ENCODE results near the gene TYMS. TPM values are rescaled to one million over a fixed set of nuclear protein-coding genes. Genes with fewer than 3 reads are reported as not detected.
A peak's percentile ranks its signal among the peaks of the same experiment; 100 is the strongest.

The TYMS gene
- 79.8 TPM for polyA plus RNA-seq (2013)

DNA sequence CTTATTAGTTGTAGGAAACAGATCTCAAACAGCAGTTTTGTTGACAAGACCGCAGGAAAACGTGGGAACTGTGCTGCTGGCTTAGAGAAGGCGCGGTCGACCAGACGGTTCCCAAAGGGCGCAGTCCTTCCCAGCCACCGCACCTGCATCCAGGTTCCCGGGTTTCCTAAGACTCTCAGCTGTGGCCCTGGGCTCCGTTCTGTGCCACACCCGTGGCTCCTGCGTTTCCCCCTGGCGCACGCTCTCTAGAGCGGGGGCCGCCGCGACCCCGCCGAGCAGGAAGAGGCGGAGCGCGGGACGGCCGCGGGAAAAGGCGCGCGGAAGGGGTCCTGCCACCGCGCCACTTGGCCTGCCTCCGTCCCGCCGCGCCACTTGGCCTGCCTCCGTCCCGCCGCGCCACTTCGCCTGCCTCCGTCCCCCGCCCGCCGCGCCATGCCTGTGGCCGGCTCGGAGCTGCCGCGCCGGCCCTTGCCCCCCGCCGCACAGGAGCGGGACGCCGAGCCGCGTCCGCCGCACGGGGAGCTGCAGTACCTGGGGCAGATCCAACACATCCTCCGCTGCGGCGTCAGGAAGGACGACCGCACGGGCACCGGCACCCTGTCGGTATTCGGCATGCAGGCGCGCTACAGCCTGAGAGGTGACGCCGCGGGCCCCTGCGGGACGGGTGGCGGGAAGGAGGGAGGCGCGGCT is at the start of gene TYMS:
Gene TYMS, plus strand, starts transcription at position 343 of the 690 bp plus-strand sequence. Its CDS starts 90 bp downstream, at position 433.
- CTCF ChIA-PET = interaction anchor here (0.8 to 2.3 kb wide), 6 partner anchors 13 to 55 kb away, joined by 3 to 8 read pairs (median 4); partner anchors contain the start of gene ENOSF1
- peak within 1 kb of the TSS; percentile 58 to 98 (median 93) for H3K4me3 ChIP-seq (ENCODE audit: control insufficient read depth in 1 of 7, extremely low read depth in 1 of 7, insufficient read depth in 4 of 7, low read depth in 2 of 7, low read length in 6 of 7)
- H3K27ac ChIP-seq (ENCODE audit: insufficient read depth in 1 of 2, low read depth in 1 of 2, low read length in 2 of 2, poor library complexity in 1 of 2, severe bottlenecking in 2 of 2) = peak within 1 kb of the TSS; percentile 33 to 75
- H3K4me1 ChIP-seq (ENCODE audit: control extremely low read depth in 1 of 4, control insufficient read depth in 4 of 4, insufficient read depth in 4 of 4, low read length in 3 of 4) = peaks cover 0 to 26% (median 14%) of the 10 kb centered on the region in 4 experiments
- peaks cover 0 to 6% (median 0%) of the 10 kb centered on the region in 5 experiments for H3K9me3 ChIP-seq (ENCODE audit: control extremely low read depth in 1 of 5, control insufficient read depth in 4 of 5, insufficient read depth in 2 of 5, low read depth in 1 of 5, low read length in 4 of 5)
- POLR2A ChIA-PET = interaction anchor here (0.6 to 1.1 kb wide), 3 partner anchors 50 to 389 kb away, joined by 3 to 5 read pairs (median 3); partner anchors contain the start of gene THOC1
- peak; percentile 69 to 84 (median 75) for DNase-seq
- H3K36me3 ChIP-seq (ENCODE audit: control insufficient read depth in 4 of 4, insufficient read depth in 4 of 4, low read length in 3 of 4) = peaks cover 0 to 33% (median 5%) of the 10 kb centered on the region in 4 experiments
- H3K27me3 ChIP-seq (replicated peaks in 2 of 5; ENCODE audit: control insufficient read depth in 4 of 5, insufficient read depth in 5 of 5, low read length in 4 of 5) = no peaks in the 10 kb centered on the region
- WGBS (ENCODE audit: insufficient coverage) = 0% methylated on average over 55 of the region's 79 CpGs

DNA sequence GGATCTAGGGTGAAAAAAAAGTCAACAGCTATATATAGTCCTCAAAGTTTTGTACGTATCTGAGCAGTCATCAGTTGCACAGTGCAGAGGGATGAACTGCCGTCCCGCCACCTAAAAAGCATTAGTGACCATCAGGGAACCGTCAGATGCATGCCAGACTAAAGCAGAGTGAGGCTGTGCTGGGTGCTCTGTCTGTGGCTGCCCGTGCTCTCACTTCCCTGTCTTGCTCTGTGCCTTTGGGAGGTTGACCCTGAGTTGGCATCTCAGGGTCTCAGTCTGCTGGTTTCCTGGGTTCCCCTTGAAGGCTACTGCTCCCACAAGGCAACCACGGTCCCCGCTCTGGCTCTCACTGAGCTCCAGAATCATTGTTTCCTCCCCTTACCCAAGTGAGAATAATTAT is 49.5 kb upstream of the TYMS start:
- no peak overlapping the region for H3K27ac ChIP-seq (ENCODE audit: insufficient read depth in 1 of 2, low read depth in 1 of 2, low read length in 2 of 2, poor library complexity in 1 of 2, severe bottlenecking in 2 of 2)
- no peak overlapping the region for H3K4me3 ChIP-seq (ENCODE audit: control insufficient read depth in 1 of 7, extremely low read depth in 1 of 7, insufficient read depth in 4 of 7, low read depth in 2 of 7, low read length in 6 of 7)
- ChIA-PET POLR2A (interaction anchor here (0.6 kb wide), 1 partner anchor 112 kb away, joined by 3 read pairs; no protein-coding TSS in a partner anchor), CTCF (interaction anchor here (0.7 to 2.2 kb wide), 4 partner anchors 8 to 314 kb away, joined by 3 to 5 read pairs (median 5); no protein-coding TSS in a partner anchor)
- no peaks in the 10 kb centered on the region for H3K36me3 ChIP-seq (ENCODE audit: control insufficient read depth in 4 of 4, insufficient read depth in 4 of 4, low read length in 3 of 4)
- H3K4me1 ChIP-seq (ENCODE audit: control extremely low read depth in 1 of 4, control insufficient read depth in 4 of 4, insufficient read depth in 4 of 4, low read length in 3 of 4) = no peaks in the 10 kb centered on the region
- 95% methylated on average over 5 of the region's 7 CpGs for WGBS (ENCODE audit: insufficient coverage)
- H3K9me3 ChIP-seq (ENCODE audit: control extremely low read depth in 1 of 5, control insufficient read depth in 4 of 5, insufficient read depth in 2 of 5, low read depth in 1 of 5, low read length in 4 of 5) = no peaks in the 10 kb centered on the region
- no peak for DNase-seq
- no peaks in the 10 kb centered on the region for H3K27me3 ChIP-seq (replicated peaks in 2 of 5; ENCODE audit: control insufficient read depth in 4 of 5, insufficient read depth in 5 of 5, low read length in 4 of 5)

DNA sequence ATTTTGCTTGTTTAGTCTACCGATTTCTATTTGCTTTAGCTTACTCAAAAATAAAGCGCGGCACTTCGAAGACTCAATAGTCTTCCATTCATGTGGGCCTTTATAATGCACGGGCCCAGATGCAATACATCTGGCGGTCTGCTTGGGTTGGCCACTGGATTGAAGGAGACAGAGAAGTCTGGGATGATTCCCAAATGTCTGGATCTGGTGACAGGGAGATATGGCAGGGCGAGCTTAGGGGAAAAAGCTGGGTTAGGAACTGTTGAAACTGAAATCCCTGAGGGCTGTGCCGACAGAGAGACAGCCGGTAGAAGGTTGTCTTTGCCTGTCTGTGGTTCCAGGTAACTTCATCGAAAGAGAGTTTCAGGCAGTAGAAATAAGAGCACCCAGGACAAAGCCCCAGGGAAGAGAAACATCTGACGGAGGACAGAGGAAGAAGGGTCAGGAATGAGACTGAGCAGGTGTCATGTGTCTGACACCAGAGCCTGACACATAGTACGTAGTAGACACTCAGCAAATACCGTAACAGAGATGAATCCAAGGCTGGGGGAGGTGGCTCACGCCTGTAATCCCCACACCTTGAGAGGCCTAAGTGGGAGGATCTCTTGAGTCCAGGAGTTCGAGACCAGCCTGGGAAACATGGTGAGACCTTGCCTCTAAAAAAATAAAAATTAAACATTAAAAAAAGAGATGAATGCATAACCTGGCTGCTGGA is 47.1 kb upstream of the TYMS start:
- DNase-seq = no peak
- WGBS (ENCODE audit: insufficient coverage) = 97% methylated on average over 9 of the region's 15 CpGs
- no peak overlapping the region for H3K27ac ChIP-seq (ENCODE audit: insufficient read depth in 1 of 2, low read depth in 1 of 2, low read length in 2 of 2, poor library complexity in 1 of 2, severe bottlenecking in 2 of 2)
- ChIA-PET CTCF (interaction anchor here (1.4 to 6.5 kb wide), 2 partner anchors 9 to 16 kb away, joined by 4 to 48 read pairs; no protein-coding TSS in a partner anchor), POLR2A (no interaction called here)
- no peaks in the 10 kb centered on the region for H3K36me3 ChIP-seq (ENCODE audit: control insufficient read depth in 4 of 4, insufficient read depth in 4 of 4, low read length in 3 of 4)
- H3K27me3 ChIP-seq (replicated peaks in 2 of 5; ENCODE audit: control insufficient read depth in 4 of 5, insufficient read depth in 5 of 5, low read length in 4 of 5) = no peaks in the 10 kb centered on the region
- H3K9me3 ChIP-seq (ENCODE audit: control extremely low read depth in 1 of 5, control insufficient read depth in 4 of 5, insufficient read depth in 2 of 5, low read depth in 1 of 5, low read length in 4 of 5) = no peaks in the 10 kb centered on the region
- H3K4me1 ChIP-seq (ENCODE audit: control extremely low read depth in 1 of 4, control insufficient read depth in 4 of 4, insufficient read depth in 4 of 4, low read length in 3 of 4) = no peaks in the 10 kb centered on the region
- no peak overlapping the region for H3K4me3 ChIP-seq (ENCODE audit: control insufficient read depth in 1 of 7, extremely low read depth in 1 of 7, insufficient read depth in 4 of 7, low read depth in 2 of 7, low read length in 6 of 7)

DNA sequence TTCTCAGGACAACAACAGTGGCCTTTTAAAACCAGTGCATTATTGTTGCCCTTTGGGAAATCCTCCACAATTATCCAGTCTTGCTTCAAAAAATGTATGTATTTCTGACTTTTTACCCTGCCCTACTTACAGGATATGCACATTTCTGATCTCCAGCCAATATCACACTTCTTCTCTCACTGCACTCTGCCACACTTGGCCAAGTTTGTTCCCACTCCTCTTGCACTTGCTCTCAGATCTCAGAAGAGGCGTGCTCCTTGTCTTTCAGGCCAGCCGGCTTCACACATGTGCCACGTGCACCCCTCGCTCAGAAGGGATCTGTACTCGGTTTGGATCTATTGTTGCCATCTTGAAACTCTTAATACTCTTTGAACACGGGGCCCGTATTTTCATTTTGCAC is 45.3 kb upstream of the TYMS start:
- no peak overlapping the region for H3K27ac ChIP-seq (ENCODE audit: insufficient read depth in 1 of 2, low read depth in 1 of 2, low read length in 2 of 2, poor library complexity in 1 of 2, severe bottlenecking in 2 of 2)
- no peaks in the 10 kb centered on the region for H3K36me3 ChIP-seq (ENCODE audit: control insufficient read depth in 4 of 4, insufficient read depth in 4 of 4, low read length in 3 of 4)
- ChIA-PET CTCF (interaction anchor here (4.3 to 6.5 kb wide), 2 partner anchors 14 to 324 kb away, joined by 25 to 48 read pairs; no protein-coding TSS in a partner anchor), POLR2A (no interaction called here)
- WGBS (ENCODE audit: insufficient coverage) = 91% methylated on average over 7 of the region's 7 CpGs
- no peaks in the 10 kb centered on the region for H3K9me3 ChIP-seq (ENCODE audit: control extremely low read depth in 1 of 5, control insufficient read depth in 4 of 5, insufficient read depth in 2 of 5, low read depth in 1 of 5, low read length in 4 of 5)
- no peak for DNase-seq
- H3K4me1 ChIP-seq (ENCODE audit: control extremely low read depth in 1 of 4, control insufficient read depth in 4 of 4, insufficient read depth in 4 of 4, low read length in 3 of 4) = no peaks in the 10 kb centered on the region
- no peak overlapping the region for H3K4me3 ChIP-seq (ENCODE audit: control insufficient read depth in 1 of 7, extremely low read depth in 1 of 7, insufficient read depth in 4 of 7, low read depth in 2 of 7, low read length in 6 of 7)
- H3K27me3 ChIP-seq (replicated peaks in 2 of 5; ENCODE audit: control insufficient read depth in 4 of 5, insufficient read depth in 5 of 5, low read length in 4 of 5) = no peaks in the 10 kb centered on the region

DNA sequence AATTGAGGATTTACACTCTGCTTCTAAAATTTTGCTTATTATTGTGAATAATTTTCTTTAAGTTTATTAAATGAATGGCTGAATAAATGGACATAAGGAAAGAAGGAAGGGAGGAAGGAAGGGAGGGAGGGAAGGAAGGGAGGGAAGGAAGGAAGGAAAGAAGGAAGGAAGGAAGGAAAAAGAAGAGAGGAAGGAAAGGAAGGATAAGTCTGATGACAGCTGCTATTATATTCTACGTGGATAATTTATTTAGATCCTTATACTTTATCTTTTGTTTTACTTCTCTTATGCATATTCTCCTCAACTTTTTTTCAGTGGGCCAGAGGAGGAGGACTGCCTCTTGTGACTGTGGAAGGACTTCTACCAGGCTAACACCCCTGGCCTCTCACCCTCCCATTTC is 43.3 kb upstream of the TYMS start:
- Histone ChIP-seq H3K27ac (ENCODE audit: insufficient read depth in 1 of 2, low read depth in 1 of 2, low read length in 2 of 2, poor library complexity in 1 of 2, severe bottlenecking in 2 of 2) (no peak overlapping the region), H3K4me1 (ENCODE audit: control extremely low read depth in 1 of 4, control insufficient read depth in 4 of 4, insufficient read depth in 4 of 4, low read length in 3 of 4) (no peaks in the 10 kb centered on the region), H3K9me3 (ENCODE audit: control extremely low read depth in 1 of 5, control insufficient read depth in 4 of 5, insufficient read depth in 2 of 5, low read depth in 1 of 5, low read length in 4 of 5) (no peaks in the 10 kb centered on the region), H3K27me3 (replicated peaks in 2 of 5; ENCODE audit: control insufficient read depth in 4 of 5, insufficient read depth in 5 of 5, low read length in 4 of 5) (no peaks in the 10 kb centered on the region), H3K4me3 (ENCODE audit: control insufficient read depth in 1 of 7, extremely low read depth in 1 of 7, insufficient read depth in 4 of 7, low read depth in 2 of 7, low read length in 6 of 7) (no peak overlapping the region), H3K36me3 (ENCODE audit: control insufficient read depth in 4 of 4, insufficient read depth in 4 of 4, low read length in 3 of 4) (no peaks in the 10 kb centered on the region)
- no CpG with 5 or more reads among the region's 1 CpG for WGBS (ENCODE audit: insufficient coverage)
- POLR2A ChIA-PET = no interaction called here
- DNase-seq = no peak
- CTCF ChIA-PET = interaction anchor here (0.6 to 6.5 kb wide), 8 partner anchors 10 to 326 kb away, joined by 3 to 48 read pairs (median 3); partner anchors contain the start of gene COLEC12

DNA sequence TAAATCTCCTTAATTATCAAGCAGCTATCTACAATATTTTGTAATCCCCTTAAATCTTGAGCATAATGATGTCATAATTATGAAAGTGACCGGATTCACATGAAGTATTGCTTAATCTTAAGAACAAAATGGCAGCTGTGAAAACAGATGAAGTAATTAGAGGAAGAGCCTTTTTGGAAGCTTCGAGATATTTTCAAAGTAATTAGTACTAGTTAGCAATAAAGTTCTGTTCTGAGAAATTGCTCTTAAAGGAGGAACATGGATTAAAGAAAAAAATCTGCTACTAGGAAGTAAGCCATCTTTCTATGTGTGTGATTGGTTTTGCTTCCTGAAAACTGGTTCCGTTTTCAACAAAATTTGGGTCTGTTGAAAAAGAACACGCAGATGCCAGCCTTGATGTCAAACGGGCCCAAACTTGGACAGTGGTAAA is 42.3 kb upstream of the TYMS start:
- CTCF ChIA-PET = interaction anchor here (1.0 to 6.5 kb wide), 18 partner anchors 8 to 333 kb away, joined by 3 to 48 read pairs (median 5); no protein-coding TSS in a partner anchor
- H3K4me1 ChIP-seq (ENCODE audit: control extremely low read depth in 1 of 4, control insufficient read depth in 4 of 4, insufficient read depth in 4 of 4, low read length in 3 of 4) = no peaks in the 10 kb centered on the region
- 67% methylated on average over 4 of the region's 5 CpGs for WGBS (ENCODE audit: insufficient coverage)

More for the DNA sequence above, 42.3 kb upstream of the TYMS start:
- DNase-seq = peak in 1 of 3 donors; percentile 8
- no peak overlapping the region for H3K4me3 ChIP-seq (ENCODE audit: control insufficient read depth in 1 of 7, extremely low read depth in 1 of 7, insufficient read depth in 4 of 7, low read depth in 2 of 7, low read length in 6 of 7)
- POLR2A ChIA-PET = no interaction called here
- H3K36me3 ChIP-seq (ENCODE audit: control insufficient read depth in 4 of 4, insufficient read depth in 4 of 4, low read length in 3 of 4) = no peaks in the 10 kb centered on the region
- H3K9me3 ChIP-seq (ENCODE audit: control extremely low read depth in 1 of 5, control insufficient read depth in 4 of 5, insufficient read depth in 2 of 5, low read depth in 1 of 5, low read length in 4 of 5) = no peaks in the 10 kb centered on the region
- no peak overlapping the region for H3K27ac ChIP-seq (ENCODE audit: insufficient read depth in 1 of 2, low read depth in 1 of 2, low read length in 2 of 2, poor library complexity in 1 of 2, severe bottlenecking in 2 of 2)
- no peaks in the 10 kb centered on the region for H3K27me3 ChIP-seq (replicated peaks in 2 of 5; ENCODE audit: control insufficient read depth in 4 of 5, insufficient read depth in 5 of 5, low read length in 4 of 5)
